SH-SY5Y (cell line): ENCODE results near the gene CNTN4.

ENCODE experiments used
- GATA2 ChIP-seq: IDR thresholded peaks from 2 replicates; pipeline ENCODE4 v1.6.1; 2011; ENCODE audit warnings: mild to moderate bottlenecking, low read depth, low read length
- GATA3 ChIP-seq: IDR thresholded peaks from 2 replicates; pipeline ENCODE4 v1.6.1; 2011; ENCODE audit warnings: low read depth, mild to moderate bottlenecking, low read length, moderate library complexity

DNA sequence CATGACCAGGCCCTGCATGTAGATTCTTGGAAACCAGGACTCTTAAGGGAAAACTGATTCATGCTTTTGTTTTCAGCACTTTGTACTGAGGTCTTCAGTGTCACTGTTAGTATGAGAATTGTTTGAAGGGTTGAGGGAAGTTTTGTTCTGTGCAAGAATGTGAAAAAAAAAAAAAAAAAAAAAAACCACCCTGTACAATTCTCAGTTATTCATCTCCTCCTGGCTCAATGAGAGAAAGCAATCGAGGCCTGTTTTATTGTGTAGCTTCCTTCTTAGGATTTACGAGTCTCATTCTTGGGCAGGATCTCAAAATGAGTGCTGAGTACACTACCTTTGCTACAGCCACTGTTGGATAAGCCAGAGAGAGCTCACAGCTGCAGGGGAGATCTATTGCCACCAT, 469.5 kb downstream of the CNTN4 start:
- TF ChIP-seq GATA2 (no peak), GATA3 (no peak)
